ENCODE measurements around the gene SVOP.

GRCh38 chr12:108875280-108875679 is 145.6 kb downstream of the SVOP start:
- TF ChIP-seq CTCF (IDR thresholded peaks at IDR 0.05) (no peak), POLR2A (IDR thresholded peaks at IDR 0.05) (no peak), POLR2AphosphoS5 (IDR thresholded peaks at IDR 0.05) (no peak)
